ENCODE results near the gene EMILIN1. TPM values are rescaled to one million over a fixed set of nuclear protein-coding genes. Genes with fewer than 3 reads are reported as not detected.

The EMILIN1 gene
- total RNA-seq, 1 donor from 2014 or later: 1.1 TPM

GRCh38 chr2:27067385-27067784, 11.0 kb upstream of the EMILIN1 start:
- H3K4me3 Mint-ChIP-seq (ENCODE audit: low read depth): no peak overlapping the region

DNA sequence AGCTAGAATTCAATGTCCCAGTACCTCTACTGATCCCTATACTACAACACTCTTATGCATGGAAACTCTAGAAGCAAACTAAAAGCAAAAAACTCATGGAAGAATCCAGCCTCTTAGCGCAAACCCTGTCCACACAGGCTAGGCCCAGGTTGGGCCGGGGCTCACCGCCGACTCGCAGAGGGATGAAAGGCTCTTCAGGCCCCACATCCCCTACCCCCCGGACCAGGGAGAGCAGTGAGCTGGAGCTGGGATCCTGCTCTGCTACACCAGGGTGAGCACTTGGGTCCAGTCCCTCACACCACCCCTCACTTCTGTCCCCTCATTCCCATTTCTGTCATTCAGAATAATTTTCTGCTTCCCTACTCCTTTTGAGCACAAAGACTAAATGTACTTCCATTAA, 9.0 kb upstream of the EMILIN1 start:
- TF ChIP-seq, protein P1, sequence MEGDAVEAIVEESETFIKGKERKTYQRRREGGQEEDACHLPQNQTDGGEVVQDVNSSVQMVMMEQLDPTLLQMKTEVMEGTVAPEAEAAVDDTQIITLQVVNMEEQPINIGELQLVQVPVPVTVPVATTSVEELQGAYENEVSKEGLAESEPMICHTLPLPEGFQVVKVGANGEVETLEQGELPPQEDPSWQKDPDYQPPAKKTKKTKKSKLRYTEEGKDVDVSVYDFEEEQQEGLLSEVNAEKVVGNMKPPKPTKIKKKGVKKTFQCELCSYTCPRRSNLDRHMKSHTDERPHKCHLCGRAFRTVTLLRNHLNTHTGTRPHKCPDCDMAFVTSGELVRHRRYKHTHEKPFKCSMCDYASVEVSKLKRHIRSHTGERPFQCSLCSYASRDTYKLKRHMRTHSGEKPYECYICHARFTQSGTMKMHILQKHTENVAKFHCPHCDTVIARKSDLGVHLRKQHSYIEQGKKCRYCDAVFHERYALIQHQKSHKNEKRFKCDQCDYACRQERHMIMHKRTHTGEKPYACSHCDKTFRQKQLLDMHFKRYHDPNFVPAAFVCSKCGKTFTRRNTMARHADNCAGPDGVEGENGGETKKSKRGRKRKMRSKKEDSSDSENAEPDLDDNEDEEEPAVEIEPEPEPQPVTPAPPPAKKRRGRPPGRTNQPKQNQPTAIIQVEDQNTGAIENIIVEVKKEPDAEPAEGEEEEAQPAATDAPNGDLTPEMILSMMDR (IDR thresholded peaks at IDR 0.05; ENCODE audit: unreplicated experiment): no peak
- peaks cover 4% of the 10 kb centered on the region for H3K27me3 Mint-ChIP-seq
- no peak for DNase-seq (ENCODE audit: low spot score, unreplicated experiment)
- peaks cover 12% of the 10 kb centered on the region for H3K36me3 Mint-ChIP-seq (ENCODE audit: insufficient read depth)
- peaks cover 12% of the 10 kb centered on the region for H3K4me1 Mint-ChIP-seq (ENCODE audit: low read depth)
- H3K9me3 Mint-ChIP-seq (ENCODE audit: low read depth): no peaks in the 10 kb centered on the region
- H3K27ac Mint-ChIP-seq: no peak overlapping the region
- H3K4me3 Mint-ChIP-seq (ENCODE audit: low read depth): peak overlapping the region; percentile 97

More at GRCh38 chr2:27067385-27067784, 11.0 kb upstream of the EMILIN1 start:
- Mint-ChIP-seq H3K27ac (peak overlapping the region; percentile 62), H3K36me3 (ENCODE audit: insufficient read depth) (peaks cover 15% of the 10 kb centered on the region), H3K27me3 (no peaks in the 10 kb centered on the region), H3K9me3 (ENCODE audit: low read depth) (no peaks in the 10 kb centered on the region), H3K4me1 (ENCODE audit: low read depth) (peaks cover 12% of the 10 kb centered on the region)
- TF ChIP-seq, protein P1 (IDR thresholded peaks at IDR 0.05; ENCODE audit: unreplicated experiment): no peak
- no peak for DNase-seq (ENCODE audit: low spot score, unreplicated experiment)

DNA sequence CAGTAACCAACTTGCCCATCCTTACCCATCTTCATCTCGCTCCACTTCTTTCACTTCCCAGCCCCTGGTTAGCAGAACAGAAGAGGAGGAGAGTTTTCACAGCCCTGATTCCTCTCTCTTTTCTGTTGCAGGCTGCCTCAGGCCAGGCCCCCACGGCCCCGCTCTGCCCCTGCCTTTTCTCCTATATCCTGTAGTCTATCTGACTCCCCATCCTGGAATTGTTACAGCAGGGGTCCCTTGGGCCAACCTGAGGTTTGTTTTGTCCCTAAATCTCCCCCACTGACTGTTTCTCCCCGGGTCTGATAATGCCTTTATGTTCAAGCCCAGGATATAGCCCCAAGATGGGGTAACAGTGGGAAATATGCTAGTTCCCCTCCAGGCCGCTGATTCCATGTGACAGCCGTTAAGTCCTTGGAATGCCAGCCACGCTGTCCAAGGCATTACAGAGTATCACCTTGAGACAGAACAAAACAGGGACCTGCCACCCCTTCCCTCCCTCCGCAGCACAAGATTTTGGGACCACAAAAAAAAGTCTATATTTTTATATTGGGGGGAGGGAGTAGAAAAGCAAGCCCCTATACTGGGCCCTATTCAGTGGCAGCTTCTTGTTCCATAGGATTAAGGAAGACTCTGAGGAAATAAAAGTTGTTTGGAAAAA, 8.3 kb upstream of the EMILIN1 start:
- TF ChIP-seq, protein P1 (IDR thresholded peaks at IDR 0.05; ENCODE audit: unreplicated experiment): no peak
- Mint-ChIP-seq H3K4me3 (ENCODE audit: low read depth) (peak overlapping the region; percentile 97), H3K36me3 (ENCODE audit: insufficient read depth) (peaks cover 12% of the 10 kb centered on the region), H3K4me1 (ENCODE audit: low read depth) (peaks cover 12% of the 10 kb centered on the region), H3K27me3 (peaks cover 11% of the 10 kb centered on the region), H3K9me3 (ENCODE audit: low read depth) (no peaks in the 10 kb centered on the region), H3K27ac (peak overlapping the region; percentile 41)
- DNase-seq (ENCODE audit: low spot score, unreplicated experiment): no peak

DNA sequence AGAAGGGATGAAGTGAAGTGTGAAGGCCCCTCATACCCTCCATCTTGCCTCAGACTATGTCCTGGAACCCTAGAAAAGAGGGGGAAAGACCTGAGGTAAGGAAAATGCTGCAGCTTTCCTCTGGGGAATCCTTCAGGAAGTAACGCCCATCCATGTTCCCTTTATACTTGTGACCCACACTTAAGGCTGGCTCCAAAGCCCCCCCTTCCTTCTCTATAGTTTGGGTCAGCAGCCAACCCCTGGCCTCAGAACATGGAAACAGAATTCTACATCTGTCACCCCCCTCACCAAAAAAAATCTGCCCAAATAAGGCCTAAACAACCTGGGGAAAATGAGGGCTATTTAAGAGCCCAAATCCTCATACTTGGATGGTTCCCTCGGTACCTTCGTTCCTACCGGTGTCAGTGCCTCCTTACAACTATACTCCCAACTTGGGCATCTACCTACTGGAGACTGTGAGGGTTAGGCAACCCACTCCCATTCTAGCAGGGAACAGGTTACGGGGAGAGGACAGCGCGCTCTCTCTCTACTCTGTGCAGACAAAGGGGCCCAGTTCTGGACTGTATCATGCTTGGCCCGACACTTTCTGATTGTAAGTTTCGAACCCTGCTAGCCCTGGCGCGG, 7.7 kb upstream of the EMILIN1 start:
- Mint-ChIP-seq H3K4me1 (ENCODE audit: low read depth) (peaks cover 12% of the 10 kb centered on the region), H3K9me3 (ENCODE audit: low read depth) (no peaks in the 10 kb centered on the region), H3K27ac (peak overlapping the region; percentile 96), H3K36me3 (ENCODE audit: insufficient read depth) (peaks cover 10% of the 10 kb centered on the region), H3K4me3 (ENCODE audit: low read depth) (peak overlapping the region; percentile 97), H3K27me3 (peaks cover 12% of the 10 kb centered on the region)
- TF ChIP-seq, protein P1 (IDR thresholded peaks at IDR 0.05; ENCODE audit: unreplicated experiment): no peak
- DNase-seq (ENCODE audit: low spot score, unreplicated experiment): no peak

DNA sequence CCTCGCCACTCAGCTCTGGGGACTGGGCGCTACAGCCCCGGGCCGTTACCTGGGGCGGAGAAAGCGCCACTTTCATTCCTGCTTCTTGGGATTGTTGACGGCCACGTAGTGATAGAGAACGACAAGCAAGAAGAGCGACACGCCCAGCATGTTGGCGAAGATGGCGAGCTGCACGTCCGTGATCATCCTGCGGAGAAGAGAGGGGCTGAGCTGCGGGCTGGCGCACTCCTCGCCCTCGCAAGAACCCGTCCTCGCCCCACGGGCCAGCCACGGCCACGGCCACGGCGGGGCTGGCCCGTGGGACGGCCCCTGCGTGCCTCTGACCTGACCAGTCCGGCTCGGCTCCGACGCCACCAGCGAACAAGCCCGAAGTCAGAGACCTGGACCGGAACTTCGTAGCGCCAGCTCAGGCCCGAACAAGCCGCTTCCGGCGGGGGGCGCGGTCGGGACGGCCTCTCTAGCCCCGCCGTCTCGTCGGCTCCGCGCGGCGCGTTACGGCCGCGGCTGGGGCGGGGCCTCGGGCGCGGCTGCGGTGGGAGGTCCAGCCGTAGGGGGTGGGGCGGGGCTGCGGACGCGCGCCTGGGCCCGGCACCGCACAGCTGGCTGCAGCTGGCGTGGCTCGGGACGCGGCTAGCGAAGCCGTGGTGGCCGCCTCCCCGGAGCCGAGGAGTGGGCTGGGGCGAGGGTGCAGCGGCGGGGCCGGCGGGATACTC, 7.0 kb upstream of the EMILIN1 start, which contains the start of gene OST4:
OST4 (minus strand) TSS at position 378 of the 713 bp plus-strand sequence.
- Mint-ChIP-seq H3K9me3 (ENCODE audit: low read depth) (no peaks in the 10 kb centered on the region), H3K4me3 (ENCODE audit: low read depth) (peak within 1 kb of the TSS; percentile 97), H3K36me3 (ENCODE audit: insufficient read depth) (peaks cover 6% of the 10 kb centered on the region), H3K4me1 (ENCODE audit: low read depth) (peaks cover 12% of the 10 kb centered on the region), H3K27me3 (peaks cover 18% of the 10 kb centered on the region), H3K27ac (peak within 1 kb of the TSS; percentile 96)
- DNase-seq (ENCODE audit: low spot score, unreplicated experiment): peak; percentile 83
- TF ChIP-seq, protein P1 (IDR thresholded peaks at IDR 0.05; ENCODE audit: unreplicated experiment): no peak
